ENCODE measurements around the gene ZMYM2. TPM values are rescaled to one million over a fixed set of nuclear protein-coding genes. Genes with fewer than 3 reads are reported as not detected.

ZMYM2 gene
- total RNA-seq, 4 donors from 2014 or later: 54.7 to 175 (median 98.3) TPM

DNA sequence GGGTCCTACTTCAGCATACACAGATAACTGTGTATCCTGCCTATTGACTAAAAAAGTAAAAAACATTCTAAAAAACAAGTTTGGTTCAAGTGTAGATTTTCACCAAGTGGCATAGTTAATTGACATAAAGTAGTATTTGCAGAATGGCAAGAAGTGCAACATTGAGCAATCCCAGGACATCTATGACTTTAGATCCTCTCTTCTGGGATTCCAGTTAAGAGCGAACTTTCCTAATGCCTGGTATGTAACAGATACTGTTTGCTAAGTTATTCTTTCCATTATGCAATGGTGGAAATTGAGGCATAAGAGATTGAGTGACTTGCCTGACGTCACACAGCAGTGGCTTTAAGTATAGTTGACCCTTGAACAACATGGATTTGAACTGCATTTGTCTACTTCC is 96.1 kb downstream of the ZMYM2 start:
- Histone ChIP-seq H3K36me3 (no peaks in the 10 kb centered on the region), H3K4me3 (no peak overlapping the region), H3K27me3 (no peaks in the 10 kb centered on the region), H3K4me1 (no peaks in the 10 kb centered on the region), H3K9me3 (no peaks in the 10 kb centered on the region), H3K27ac (no peak overlapping the region)
- DNase-seq: no peak
- intact Hi-C loops (cut with DNase I; ENCODE audit: low total_unique reads): no loop called here
- TF ChIP-seq CTCF (IDR thresholded peaks at IDR 0.05) (no peak), POLR2A (IDR thresholded peaks at IDR 0.05) (no peak)

GRCh38 chr13:20057214-20057613 is 98.7 kb downstream of the ZMYM2 start:
- intact Hi-C loops (cut with DNase I; ENCODE audit: low total_unique reads): no loop called here
- H3K4me1 ChIP-seq: no peaks in the 10 kb centered on the region
- no peaks in the 10 kb centered on the region for H3K9me3 ChIP-seq
- DNase-seq: no peak
- no peaks in the 10 kb centered on the region for H3K27me3 ChIP-seq
- TF ChIP-seq CTCF (IDR thresholded peaks at IDR 0.05) (no peak), POLR2A (IDR thresholded peaks at IDR 0.05) (no peak)
- H3K27ac ChIP-seq: no peak overlapping the region
- H3K4me3 ChIP-seq: no peak overlapping the region
- H3K36me3 ChIP-seq: no peaks in the 10 kb centered on the region

- H3K36me3 ChIP-seq: no peaks in the 10 kb centered on the region
- H3K9me3 ChIP-seq: no peaks in the 10 kb centered on the region
- H3K4me3 ChIP-seq: no peak overlapping the region
- H3K4me1 ChIP-seq: no peaks in the 10 kb centered on the region
- no peak overlapping the region for H3K27ac ChIP-seq
- intact Hi-C loops (cut with DNase I; ENCODE audit: low total_unique reads): no loop called here
- no peaks in the 10 kb centered on the region for H3K27me3 ChIP-seq
- TF ChIP-seq POLR2A (IDR thresholded peaks at IDR 0.05) (no peak), CTCF (IDR thresholded peaks at IDR 0.05) (no peak)
- DNase-seq: no peak
These were observed 99.4 kb downstream of the ZMYM2 start for GRCh38 chr13:20057963-20058362.

- no peak for DNase-seq
- H3K36me3 ChIP-seq: no peaks in the 10 kb centered on the region
- intact Hi-C loops (cut with DNase I; ENCODE audit: low total_unique reads): no loop called here
- no peak overlapping the region for H3K27ac ChIP-seq
- TF ChIP-seq POLR2A (IDR thresholded peaks at IDR 0.05) (no peak), CTCF (IDR thresholded peaks at IDR 0.05) (no peak)
- H3K27me3 ChIP-seq: no peaks in the 10 kb centered on the region
- H3K4me3 ChIP-seq: no peak overlapping the region
- no peaks in the 10 kb centered on the region for H3K4me1 ChIP-seq
- H3K9me3 ChIP-seq: no peaks in the 10 kb centered on the region
These were observed 99.9 kb downstream of the ZMYM2 start for GRCh38 chr13:20058476-20058875.

GRCh38 chr13:20064128-20064527 is 105.6 kb downstream of the ZMYM2 start:
- no peak for DNase-seq
- no peak overlapping the region for H3K27ac ChIP-seq
- no peak overlapping the region for H3K4me3 ChIP-seq
- H3K9me3 ChIP-seq: no peaks in the 10 kb centered on the region
- no peaks in the 10 kb centered on the region for H3K27me3 ChIP-seq
- TF ChIP-seq CTCF (IDR thresholded peaks at IDR 0.05) (no peak), POLR2A (IDR thresholded peaks at IDR 0.05) (no peak)
- intact Hi-C loops (cut with DNase I; ENCODE audit: low total_unique reads): no loop called here
- H3K4me1 ChIP-seq: no peaks in the 10 kb centered on the region
- H3K36me3 ChIP-seq: no peaks in the 10 kb centered on the region

Measured in uterus (tissue), 4 donors.